Liver (tissue), 9 donors: ENCODE measurements around the gene ABLIM2. TPM values are rescaled to one million over a fixed set of nuclear protein-coding genes. Genes with fewer than 3 reads are reported as not detected.

ENCODE experiments used
- DNase-seq: peaks from one replicate; pipeline ENCODE4 v3.0.0-alpha.2; 2017; ENCODE audit warnings: low spot score
- H3K27ac ChIP-seq, 2 donors: one replicate each; pipeline ENCODE4 v1.7.0; 2013; ENCODE audit warnings: inconsistent platforms in 2 of 2, low read length in 2 of 2, control low read depth in 1 of 2, low read depth in 1 of 2, mild to moderate bottlenecking in 1 of 2
- H3K27me3 ChIP-seq, 4 donors: one replicate each; pipeline versions ENCODE4 v1.6.1 to v1.7.0; 2013; ENCODE audit warnings: low read length in 3 of 4, inconsistent platforms in 1 of 4, mild to moderate bottlenecking in 1 of 4, moderate library complexity in 1 of 4; ENCODE audit not compliant: control insufficient read depth in 4 of 4, insufficient read depth in 4 of 4
- H3K36me3 ChIP-seq, 4 donors: one replicate each; pipeline versions ENCODE4 v1.6.1 to v1.7.0; 2013; ENCODE audit warnings: low read length in 3 of 4, mild to moderate bottlenecking in 3 of 4, low read depth in 1 of 4, moderate library complexity in 1 of 4; ENCODE audit not compliant: control insufficient read depth in 4 of 4, insufficient read depth in 3 of 4
- H3K4me1 ChIP-seq, 4 donors: one replicate each; pipeline versions ENCODE4 v1.6.1 to v1.7.0; 2013; ENCODE audit warnings: low read length in 3 of 4, mild to moderate bottlenecking in 3 of 4, moderate library complexity in 1 of 4; ENCODE audit not compliant: control insufficient read depth in 4 of 4, insufficient read depth in 4 of 4
- H3K4me3 ChIP-seq, 3 donors: one replicate each; pipeline versions ENCODE4 v1.6.1 to v1.7.0; 2013; ENCODE audit warnings: low read length in 3 of 3, control low read depth in 1 of 3, low read depth in 1 of 3, mild to moderate bottlenecking in 1 of 3
- H3K9ac ChIP-seq, 2 donors: one replicate each; pipeline ENCODE4 v1.7.0; 2013; ENCODE audit warnings: low read length in 2 of 2, mild to moderate bottlenecking in 2 of 2, moderate library complexity in 2 of 2, control low read depth in 1 of 2, low read depth in 1 of 2
- H3K9me3 ChIP-seq, 4 donors: one replicate each; pipeline versions ENCODE4 v1.6.1 to v1.7.0; 2013; ENCODE audit warnings: low read length in 3 of 4; ENCODE audit not compliant: control insufficient read depth in 4 of 4
- ATF3 ChIP-seq: IDR thresholded peaks from 2 replicates; pipeline ENCODE4 v1.6.1; 2016; ENCODE audit warnings: antibody characterized with exemption
- CTCF ChIP-seq: fragments of 150-350 bp; IDR thresholded peaks from 2 replicates; pipeline ENCODE4 v1.5.1; 2017; ENCODE audit warnings: improper control_type of control experiment, low read depth, low read length; ENCODE audit not compliant: missing input control
- EGR1 ChIP-seq, 2 donors: IDR thresholded peaks; 2 replicates each; pipeline ENCODE4 v1.6.1; 2016 to 2018; ENCODE audit warnings: antibody characterized with exemption in 2 of 2, low read depth in 2 of 2
- FOXA1 ChIP-seq: IDR thresholded peaks from 2 replicates; pipeline ENCODE4 v1.6.1; 2016; ENCODE audit warnings: antibody characterized with exemption
- FOXA2 ChIP-seq: IDR thresholded peaks from 2 replicates; pipeline ENCODE4 v1.6.1; 2016; ENCODE audit warnings: antibody characterized with exemption
- GABPA ChIP-seq, 2 donors: IDR thresholded peaks in 1 of 2; conservative IDR thresholded peaks in 1 of 2; 2 replicates each; pipeline ENCODE4 v1.6.1; 2016; ENCODE audit warnings: antibody characterized with exemption in 2 of 2, mild to moderate bottlenecking in 1 of 2, moderate library complexity in 1 of 2
- HNF4A ChIP-seq, 2 donors: conservative IDR thresholded peaks; 2 replicates each; pipeline ENCODE4 v1.6.1; 2016; ENCODE audit warnings: antibody characterized with exemption in 2 of 2, mild to moderate bottlenecking in 2 of 2
- HNF4G ChIP-seq: IDR thresholded peaks from 2 replicates; pipeline ENCODE4 v1.6.1; 2016; ENCODE audit warnings: antibody characterized with exemption
- JUND ChIP-seq, 2 donors: IDR thresholded peaks; 2 replicates each; pipeline ENCODE4 v1.6.1; 2016; ENCODE audit warnings: antibody characterized with exemption in 2 of 2
- MAX ChIP-seq: IDR thresholded peaks from 2 replicates; pipeline ENCODE4 v1.6.1; 2016; ENCODE audit warnings: antibody characterized with exemption
- NR2F2 ChIP-seq: IDR thresholded peaks from 2 replicates; pipeline ENCODE4 v1.6.1; 2016; ENCODE audit warnings: antibody characterized with exemption
- RAD21 ChIP-seq, 2 donors: IDR thresholded peaks; 2 replicates each; pipeline ENCODE4 v1.6.1; 2016; ENCODE audit warnings: antibody characterized with exemption in 2 of 2, mild to moderate bottlenecking in 2 of 2
- REST ChIP-seq: IDR thresholded peaks from 2 replicates; pipeline ENCODE4 v1.6.1; 2016; ENCODE audit warnings: antibody characterized with exemption, mild to moderate bottlenecking
- RXRA ChIP-seq, 2 donors: IDR thresholded peaks; 2 replicates each; pipeline ENCODE4 v1.6.1; 2017 to 2018; ENCODE audit warnings: antibody characterized with exemption in 2 of 2, mild to moderate bottlenecking in 1 of 2
- SP1 ChIP-seq: IDR thresholded peaks from 2 replicates; pipeline ENCODE4 v1.6.1; 2018; ENCODE audit warnings: antibody characterized with exemption, mild to moderate bottlenecking
- TAF1 ChIP-seq: conservative IDR thresholded peaks from 2 replicates; pipeline ENCODE4 v1.6.1; 2016; ENCODE audit warnings: antibody characterized with exemption, mild to moderate bottlenecking
- YY1 ChIP-seq: IDR thresholded peaks from 2 replicates; pipeline ENCODE4 v1.6.1; 2016; ENCODE audit warnings: antibody characterized with exemption, mild to moderate bottlenecking
- ZBTB33 ChIP-seq: IDR thresholded peaks from 2 replicates; pipeline ENCODE4 v1.6.1; 2016; ENCODE audit warnings: antibody characterized with exemption
- WGBS: extraction: QIAGEN DNeasy Blood & Tissue Kit; methylation state at CpG from one replicate; pipeline ENCODE4 v1.1.7; 2013; 5-methylcytosine and 5-hydroxymethylcytosine counted together
- polyA plus RNA-seq, 2 donors: library from polyadenylated mRNA; stranded (reverse) in 1 of 2; unstranded in 1 of 2; fragments of 200-250 nt in 1 of 2; fragments of >200 nt in 1 of 2; fragmentation: Nextera tagmentation in 1 of 2; extraction: Ambion mirVana in 1 of 2; gene quantifications; one replicate each; pipeline versions ENCODE4 v1.2.1 to v1.2.3, GENCODE V29; 2013 to 2015
- total RNA-seq, 2 donors: library from RNA; depleted of rRNA; stranded (reverse); fragments of >200 nt; gene quantifications; one replicate each; pipeline ENCODE4 v1.2.3, GENCODE V29; 2014
- donor health status: healthy.
- donor health status: healthy.
- donor health status: healthy.
- donor health status: healthy.
- donor health status: healthy.

ABLIM2 gene
- total and polyA plus RNA-seq, 4 donors: 0.75 to 2.5 (median 0.93) TPM

GRCh38 chr4:8067945-8068896 is 90.4 kb downstream of the ABLIM2 start (continued):
- TF ChIP-seq HNF4A (conservative IDR thresholded peaks at IDR 0.05) (no peak), MAX (no peak)

GRCh38 chr4:8067274-8067936 is 91.2 kb downstream of the ABLIM2 start:
- TF ChIP-seq YY1 (no peak), RXRA (IDR thresholded peaks at IDR 0.05) (no peak), TAF1 (no peak), HNF4G (no peak), JUND (IDR thresholded peaks at IDR 0.05) (no peak), ZBTB33 (no peak), EGR1 (IDR thresholded peaks at IDR 0.05; ENCODE audit: low read depth in 2 of 2) (no peak), SP1 (no peak), CTCF (no peak)

GRCh38 chr4:8066336-8066931 is 92.2 kb downstream of the ABLIM2 start:
- 93% methylated on average over 13 of the region's 13 CpGs for WGBS
- no peak for TF ChIP-seq ATF3
- no peak for TF ChIP-seq CTCF
- TF ChIP-seq GABPA (IDR thresholded peaks at IDR 0.05 in 1 of 2, conservative IDR thresholded peaks at IDR 0.05 in 1 of 2): no peak
- TF ChIP-seq HNF4G: no peak
- TF ChIP-seq RAD21 (IDR thresholded peaks at IDR 0.05): no peak
- no peak for TF ChIP-seq FOXA2
- no peak for TF ChIP-seq NR2F2
- TF ChIP-seq RXRA (IDR thresholded peaks at IDR 0.05): no peak
- TF ChIP-seq TAF1: no peak
- no peak for TF ChIP-seq REST
- TF ChIP-seq FOXA1: no peak
- TF ChIP-seq EGR1 (IDR thresholded peaks at IDR 0.05; ENCODE audit: low read depth in 2 of 2): no peak

More at GRCh38 chr4:8067274-8067936, 91.2 kb downstream of the ABLIM2 start:
- H3K27ac ChIP-seq: no peak overlapping the region
- no peaks in the 10 kb centered on the region for H3K27me3 ChIP-seq
- no peak overlapping the region for H3K4me3 ChIP-seq
- no peak overlapping the region for H3K9ac ChIP-seq
- H3K9me3 ChIP-seq: peaks cover 7 to 13% (median 9%) of the 10 kb centered on the region in 4 donors
- DNase-seq: no peak
- 89% methylated on average over 20 of the region's 20 CpGs for WGBS
- no peaks in the 10 kb centered on the region for H3K36me3 ChIP-seq
- no peaks in the 10 kb centered on the region for H3K4me1 ChIP-seq

More at GRCh38 chr4:8066336-8066931, 92.2 kb downstream of the ABLIM2 start:
- Histone ChIP-seq H3K36me3 (no peaks in the 10 kb centered on the region), H3K27me3 (no peaks in the 10 kb centered on the region), H3K4me1 (no peaks in the 10 kb centered on the region), H3K9me3 (peaks cover 7 to 13% (median 9%) of the 10 kb centered on the region in 4 donors), H3K4me3 (no peak overlapping the region), H3K27ac (no peak overlapping the region), H3K9ac (no peak overlapping the region)
- DNase-seq: no peak
